8988T (cell line): ENCODE data around the gene STX17.

Source experiments
- DNase-seq: peaks from one replicate; pipeline ENCODE4 v3.0.0; 2011

Gene STX17

GRCh38 chr9:99911600-99911999, 5.1 kb downstream of the STX17 start:
- DNase-seq = no peak

- DNase-seq = no peak
These were observed 10.2 kb downstream of the STX17 start for GRCh38 chr9:99916650-99917049.

GRCh38 chr9:99918134-99918533, 11.7 kb downstream of the STX17 start:
- DNase-seq = no peak

GRCh38 chr9:99919930-99920329, 13.5 kb downstream of the STX17 start:
- no peak for DNase-seq

- no peak for DNase-seq
These were observed 15.6 kb downstream of the STX17 start for GRCh38 chr9:99921875-99922710.

- DNase-seq = no peak
These were observed 16.2 kb downstream of the STX17 start for GRCh38 chr9:99922711-99923030.

GRCh38 chr9:99925541-99925940, 19.1 kb downstream of the STX17 start:
- DNase-seq = no peak

GRCh38 chr9:99929652-99930051, 23.2 kb downstream of the STX17 start:
- no peak for DNase-seq

GRCh38 chr9:99931155-99931840, 24.8 kb downstream of the STX17 start:
- DNase-seq = no peak

- DNase-seq = no peak
These were observed 30.6 kb downstream of the STX17 start for GRCh38 chr9:99936947-99937587.

GRCh38 chr9:99947395-99947794, 40.9 kb downstream of the STX17 start:
- no peak for DNase-seq

- no peak for DNase-seq
These were observed 42.0 kb downstream of the STX17 start for GRCh38 chr9:99948482-99948881.

- DNase-seq = no peak
These were observed 42.4 kb downstream of the STX17 start for GRCh38 chr9:99948896-99949295.

- DNase-seq = no peak
These were observed 47.5 kb downstream of the STX17 start for GRCh38 chr9:99953861-99954507.

- DNase-seq = no peak
These were observed 48.4 kb downstream of the STX17 start for GRCh38 chr9:99954819-99955218.

GRCh38 chr9:99955606-99956005, 49.2 kb downstream of the STX17 start:
- DNase-seq = no peak

GRCh38 chr9:99962680-99963261, 56.3 kb downstream of the STX17 start:
- no peak for DNase-seq

- DNase-seq = no peak
These were observed 57.9 kb downstream of the STX17 start for GRCh38 chr9:99964336-99964735.

GRCh38 chr9:99966001-99966400, 59.5 kb downstream of the STX17 start:
- DNase-seq = no peak

- DNase-seq = peak; percentile 10
These were observed 60.3 kb downstream of the STX17 start for GRCh38 chr9:99966716-99967115.

- DNase-seq = no peak
These were observed 61.0 kb downstream of the STX17 start for GRCh38 chr9:99967457-99967856.

GRCh38 chr9:99970481-99970880, 64.0 kb downstream of the STX17 start:
- no peak for DNase-seq

- no peak for DNase-seq
These were observed 65.0 kb downstream of the STX17 start for GRCh38 chr9:99971410-99971809.
